Loucy (cell line): ENCODE data around the gene CCDC185.

Experiments used
- CTCF ChIP-seq: fragments of 200-600 bp; sonication (generic); conservative IDR thresholded peaks from 2 replicates; pipeline ENCODE4 v1.5.1; 2014; ENCODE audit warnings: mild to moderate bottlenecking, antibody characterized with exemption, low read length
- EZH2phosphoT487 ChIP-seq: fragments of 200-600 bp; IDR thresholded peaks from 2 replicates; pipeline ENCODE4 v1.6.1; 2018; ENCODE audit warnings: antibody characterized with exemption, mild to moderate bottlenecking, moderate library complexity, borderline replicate concordance

GRCh38 chr1:223437151-223437550, 43.9 kb downstream of the CCDC185 start:
- TF ChIP-seq CTCF, result no peak
- no peak for TF ChIP-seq EZH2phosphoT487
